Neutrophil (primary cell): Measurements from ENCODE around the gene HNRNPUL1.

Experiments used
- H3K27ac ChIP-seq: fragments of 200-600 bp; sonication (generic); 2 replicates; pipeline ENCODE4 v1.5.1; 2016; ENCODE audit warnings: mild to moderate bottlenecking, moderate library complexity
- H3K27me3 ChIP-seq: fragments of 200-600 bp; sonication (generic); 2 replicates; pipeline ENCODE4 v1.6.0; 2016; ENCODE audit warnings: mild to moderate bottlenecking
- H3K36me3 ChIP-seq: fragments of 200-600 bp; sonication (generic); 2 replicates; pipeline ENCODE4 v1.5.1; 2017
- H3K4me1 ChIP-seq, 2 experiments: fragments of 200-600 bp in 1 of 2; sonication (generic) in 1 of 2; 1 replicate in 1 of 2; 2 replicates in 1 of 2; pipeline versions ENCODE4 v1.5.1 to v1.6.1; 2013 to 2016; ENCODE audit warnings: low read depth in 1 of 2, low read length in 1 of 2, mild to moderate bottlenecking in 1 of 2, moderate library complexity in 1 of 2; ENCODE audit not compliant: control insufficient read depth in 1 of 2, insufficient read depth in 1 of 2
- H3K4me3 ChIP-seq, 2 experiments: fragments of 200-600 bp in 1 of 2; sonication (generic) in 1 of 2; 1 replicate in 1 of 2; 2 replicates in 1 of 2; pipeline ENCODE4 v1.5.1; 2013 to 2016; ENCODE audit warnings: low read depth in 1 of 2, low read length in 1 of 2, mild to moderate bottlenecking in 1 of 2, moderate library complexity in 1 of 2
- H3K9me3 ChIP-seq: fragments of 200-600 bp; sonication (generic); 2 replicates; pipeline ENCODE4 v1.5.1; 2016
- TF ChIP-seq, protein P1 (sequence below): fragments of 200-600 bp; sonication (generic); IDR thresholded peaks from 2 replicates; pipeline ENCODE4 v1.5.1; 2016; ENCODE audit warnings: antibody characterized with exemption

The HNRNPUL1 gene

DNA sequence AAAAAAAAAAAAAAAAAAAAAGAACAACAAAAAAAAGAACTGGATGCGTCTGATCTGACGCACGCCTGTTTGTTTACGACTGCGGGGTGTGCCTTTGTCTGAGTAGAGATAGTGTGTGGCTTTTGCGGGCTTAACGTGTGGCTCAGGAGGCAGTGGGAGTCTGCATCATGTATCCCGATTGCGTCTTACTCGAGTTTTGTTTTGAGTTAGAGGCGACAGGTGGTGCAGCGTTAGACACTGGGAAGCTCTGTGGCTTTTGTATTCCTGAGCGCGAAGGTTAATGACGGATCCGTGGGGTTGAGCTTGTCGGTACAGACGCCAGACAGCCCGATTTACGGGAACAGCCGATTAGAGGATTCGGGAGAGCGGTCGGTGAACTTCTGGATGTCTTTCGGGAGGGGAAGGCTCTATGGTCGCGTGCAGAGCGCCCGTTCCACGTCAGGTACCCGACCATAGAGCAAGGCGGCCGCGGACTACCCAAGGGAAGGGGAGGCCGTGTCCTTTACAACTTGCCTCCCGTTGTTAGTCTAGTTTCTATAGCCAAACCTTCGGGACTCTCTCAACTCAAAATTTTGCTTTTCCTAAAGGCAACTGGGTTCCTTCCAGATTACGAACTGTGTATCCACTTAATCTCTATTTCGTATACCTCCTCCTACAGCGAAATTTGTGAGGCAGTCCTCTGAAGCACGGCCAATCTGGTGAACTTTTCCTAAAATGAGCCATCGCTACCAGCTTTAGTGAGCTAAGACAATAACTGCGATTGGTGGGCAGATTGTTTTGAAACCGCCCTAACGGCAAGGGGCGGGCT, 926 bp upstream of the HNRNPUL1 start:
- Histone ChIP-seq H3K9me3 (no peaks in the 10 kb centered on the region), H3K27me3 (peaks cover 8% of the 10 kb centered on the region), H3K27ac (peak overlapping the region; percentile 98), H3K4me3 (peak overlapping the region; percentile 74 to 76), H3K36me3 (peaks cover 4% of the 10 kb centered on the region), H3K4me1 (peaks cover 33 to 36% of the 10 kb centered on the region in 2 experiments)
- TF ChIP-seq, protein P1, sequence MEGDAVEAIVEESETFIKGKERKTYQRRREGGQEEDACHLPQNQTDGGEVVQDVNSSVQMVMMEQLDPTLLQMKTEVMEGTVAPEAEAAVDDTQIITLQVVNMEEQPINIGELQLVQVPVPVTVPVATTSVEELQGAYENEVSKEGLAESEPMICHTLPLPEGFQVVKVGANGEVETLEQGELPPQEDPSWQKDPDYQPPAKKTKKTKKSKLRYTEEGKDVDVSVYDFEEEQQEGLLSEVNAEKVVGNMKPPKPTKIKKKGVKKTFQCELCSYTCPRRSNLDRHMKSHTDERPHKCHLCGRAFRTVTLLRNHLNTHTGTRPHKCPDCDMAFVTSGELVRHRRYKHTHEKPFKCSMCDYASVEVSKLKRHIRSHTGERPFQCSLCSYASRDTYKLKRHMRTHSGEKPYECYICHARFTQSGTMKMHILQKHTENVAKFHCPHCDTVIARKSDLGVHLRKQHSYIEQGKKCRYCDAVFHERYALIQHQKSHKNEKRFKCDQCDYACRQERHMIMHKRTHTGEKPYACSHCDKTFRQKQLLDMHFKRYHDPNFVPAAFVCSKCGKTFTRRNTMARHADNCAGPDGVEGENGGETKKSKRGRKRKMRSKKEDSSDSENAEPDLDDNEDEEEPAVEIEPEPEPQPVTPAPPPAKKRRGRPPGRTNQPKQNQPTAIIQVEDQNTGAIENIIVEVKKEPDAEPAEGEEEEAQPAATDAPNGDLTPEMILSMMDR: no peak

DNA sequence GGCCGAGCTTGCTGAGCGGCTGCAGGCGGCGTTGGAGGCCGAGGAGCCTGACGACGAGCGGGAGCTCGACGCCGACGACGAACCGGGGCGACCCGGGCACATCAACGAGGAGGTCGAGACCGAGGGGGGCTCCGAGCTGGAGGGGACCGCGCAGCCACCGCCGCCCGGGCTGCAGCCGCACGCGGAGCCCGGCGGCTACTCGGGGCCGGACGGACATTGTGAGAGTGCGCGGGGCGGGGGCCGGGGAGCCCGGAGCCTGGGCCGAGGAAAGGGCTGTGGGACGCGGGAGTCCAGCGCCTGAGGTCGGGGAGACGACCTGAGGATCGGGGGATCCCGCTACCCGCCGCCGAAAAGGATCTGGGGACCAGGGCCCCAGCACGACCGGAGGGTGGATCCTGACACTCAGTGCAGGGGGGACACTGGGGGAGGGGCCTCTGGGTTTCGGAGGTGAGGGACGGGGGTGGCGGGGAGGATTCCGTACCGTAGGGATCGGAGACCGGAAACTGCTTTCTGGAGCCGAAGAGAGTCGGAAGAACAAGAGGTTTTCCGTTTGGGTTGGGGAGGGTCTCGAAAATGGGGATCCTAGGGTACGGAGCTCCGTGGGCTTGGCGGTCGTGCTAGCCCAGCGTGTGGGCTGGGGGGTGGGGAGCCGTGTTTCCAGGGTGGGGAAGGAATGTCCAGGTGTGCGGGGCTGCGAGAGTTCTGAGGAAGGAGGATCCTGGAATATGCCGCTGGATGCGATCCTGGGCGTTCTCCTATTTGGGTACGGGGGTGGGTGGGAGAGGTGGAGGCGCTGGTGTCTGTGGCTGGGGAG, 616 bp downstream of the HNRNPUL1 start:
- Histone ChIP-seq H3K27me3 (peaks cover 8% of the 10 kb centered on the region), H3K36me3 (peaks cover 20% of the 10 kb centered on the region), H3K4me1 (peaks cover 33 to 36% of the 10 kb centered on the region in 2 experiments), H3K9me3 (no peaks in the 10 kb centered on the region), H3K27ac (peak overlapping the region; percentile 98), H3K4me3 (peak overlapping the region; percentile 76 to 89)
- TF ChIP-seq, protein P1: no peak

DNA sequence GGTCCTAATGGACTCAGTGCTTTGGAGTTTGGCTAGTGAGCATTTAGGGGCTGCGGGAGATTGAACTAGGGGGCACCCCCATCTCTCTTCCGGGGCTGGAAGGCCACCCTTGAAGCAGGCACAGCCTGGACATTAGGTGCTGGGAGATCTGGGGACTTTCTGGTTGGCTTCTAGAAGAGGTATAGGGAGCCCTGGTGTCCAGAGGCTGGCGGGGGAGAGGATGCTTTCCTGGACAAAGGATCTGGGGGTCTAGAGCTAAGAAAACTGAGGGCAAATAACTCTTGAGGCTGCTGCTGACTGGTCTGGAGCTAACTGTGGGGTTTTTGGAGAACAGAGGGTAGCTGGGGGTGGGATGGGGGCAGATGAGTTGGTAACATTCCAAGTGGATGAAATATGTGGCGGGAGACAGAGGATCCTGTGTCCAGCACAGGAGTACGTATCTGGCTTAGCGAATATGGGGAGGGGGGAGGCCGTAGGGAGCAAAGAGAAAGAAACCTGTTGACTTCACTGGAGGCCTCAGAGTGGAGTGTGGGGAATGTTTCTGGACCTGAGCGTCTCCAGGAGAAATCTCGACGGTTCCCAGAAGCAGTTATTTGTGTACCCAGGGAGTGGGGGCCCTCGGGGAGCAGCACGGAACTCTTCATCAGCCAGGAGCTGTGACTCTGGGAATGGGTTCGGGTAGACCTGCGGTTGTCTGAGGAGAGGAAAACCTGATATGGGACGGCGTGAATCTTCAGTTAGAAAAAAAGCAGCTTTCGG, 1.4 kb downstream of the HNRNPUL1 start:
- TF ChIP-seq, protein P1: no peak
- no peaks in the 10 kb centered on the region for H3K9me3 ChIP-seq
- peaks cover 8% of the 10 kb centered on the region for H3K27me3 ChIP-seq
- H3K36me3 ChIP-seq: peaks cover 28% of the 10 kb centered on the region
- H3K4me1 ChIP-seq: peaks cover 33 to 36% of the 10 kb centered on the region in 2 experiments
- peak overlapping the region; percentile 98 for H3K27ac ChIP-seq
- H3K4me3 ChIP-seq: peak overlapping the region; percentile 76 to 89

DNA sequence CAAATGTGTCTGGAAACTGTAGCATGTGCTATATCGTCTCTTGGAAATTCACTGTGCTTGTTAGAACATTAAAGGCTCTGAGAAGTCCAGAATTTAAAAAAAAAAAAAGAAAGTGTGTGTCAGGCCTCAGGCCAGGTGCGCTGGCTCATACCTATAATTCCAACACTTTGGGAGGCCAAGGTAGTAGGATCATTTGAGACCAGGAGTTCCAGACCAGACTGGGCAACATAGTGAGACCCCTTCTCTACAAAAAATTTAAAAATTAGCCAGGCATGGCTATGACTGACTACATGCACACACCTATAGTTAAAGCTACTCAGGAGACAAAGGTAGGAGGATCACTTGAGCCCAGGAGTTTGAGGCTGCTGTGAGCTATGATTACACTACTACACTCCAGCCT, 4.9 kb downstream of the HNRNPUL1 start:
- H3K4me3 ChIP-seq: no peak overlapping the region
- TF ChIP-seq, protein P1: no peak
- H3K36me3 ChIP-seq: peaks cover 63% of the 10 kb centered on the region
- no peaks in the 10 kb centered on the region for H3K9me3 ChIP-seq
- H3K27me3 ChIP-seq: no peaks in the 10 kb centered on the region
- H3K27ac ChIP-seq: no peak overlapping the region
- peaks cover 16 to 18% of the 10 kb centered on the region in 2 experiments for H3K4me1 ChIP-seq

DNA sequence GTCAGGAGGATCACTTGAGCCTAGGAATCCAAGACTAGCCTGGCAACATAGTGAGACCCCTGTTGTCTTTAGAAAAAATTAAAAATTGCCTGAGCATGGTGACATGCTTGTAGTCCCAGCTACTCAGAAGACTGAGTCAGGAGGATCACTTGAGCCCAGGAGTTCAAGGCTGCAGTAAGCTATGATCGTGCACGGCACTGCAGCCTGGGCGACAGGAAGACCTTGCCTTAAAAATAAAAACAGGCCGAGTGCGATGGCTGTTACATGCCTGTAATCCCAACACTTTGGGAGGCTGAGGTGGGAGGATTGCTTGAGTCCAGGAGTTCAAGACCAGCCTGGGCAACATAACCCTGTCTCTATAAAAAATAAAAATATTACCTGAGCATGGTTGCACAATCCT, 5.4 kb downstream of the HNRNPUL1 start:
- Histone ChIP-seq H3K9me3 (no peaks in the 10 kb centered on the region), H3K36me3 (peaks cover 68% of the 10 kb centered on the region), H3K27ac (no peak overlapping the region), H3K27me3 (no peaks in the 10 kb centered on the region), H3K4me3 (no peak overlapping the region), H3K4me1 (peaks cover 16 to 18% of the 10 kb centered on the region in 2 experiments)
- TF ChIP-seq, protein P1: no peak
